Ishikawa (cell line): ENCODE data around the gene CA10.

ENCODE experiments used
- CEBPB ChIP-seq: IDR thresholded peaks from 2 replicates; pipeline ENCODE4 v1.6.1; 2012
- CREB1 ChIP-seq: IDR thresholded peaks from 2 replicates; pipeline ENCODE4 v1.6.1; 2012; ENCODE audit warnings: low read depth
- EGR1 ChIP-seq: IDR thresholded peaks from 2 replicates; pipeline ENCODE4 v1.6.1; 2012
- EP300 ChIP-seq: IDR thresholded peaks from 2 replicates; pipeline ENCODE4 v1.6.1; 2012; ENCODE audit warnings: borderline replicate concordance
- FOXM1 ChIP-seq: IDR thresholded peaks from 2 replicates; pipeline ENCODE4 v1.6.1; 2012; ENCODE audit warnings: low read depth, borderline replicate concordance
- MAX ChIP-seq: IDR thresholded peaks from 2 replicates; pipeline ENCODE4 v1.6.1; 2012
- NFIC ChIP-seq: IDR thresholded peaks from 2 replicates; pipeline ENCODE4 v1.6.1; 2012
- RAD21 ChIP-seq: IDR thresholded peaks from 2 replicates; pipeline ENCODE4 v1.6.1; 2012; ENCODE audit warnings: low read depth
- REST ChIP-seq: IDR thresholded peaks from 2 replicates; pipeline ENCODE4 v1.6.1; 2012; ENCODE audit warnings: low read depth, mild to moderate bottlenecking
- TAF1 ChIP-seq: IDR thresholded peaks from 2 replicates; pipeline ENCODE4 v1.6.1; 2012; ENCODE audit warnings: low read depth, mild to moderate bottlenecking
- TCF12 ChIP-seq: IDR thresholded peaks from 2 replicates; pipeline ENCODE4 v1.6.1; 2012; ENCODE audit warnings: low read depth
- TEAD4 ChIP-seq: IDR thresholded peaks from 2 replicates; pipeline ENCODE4 v1.6.1; 2012
- USF1 ChIP-seq: IDR thresholded peaks from 2 replicates; pipeline ENCODE4 v1.6.1; 2012
- YY1 ChIP-seq: IDR thresholded peaks from 2 replicates; pipeline ENCODE4 v1.6.1; 2012; ENCODE audit warnings: low read depth
- ZBTB7A ChIP-seq: IDR thresholded peaks from 2 replicates; pipeline ENCODE4 v1.6.1; 2012; ENCODE audit warnings: low read depth

Gene CA10

GRCh38 chr17:51674579-51675255 is 483.8 kb downstream of the CA10 start:
- TF ChIP-seq RAD21 (no peak), YY1 (no peak), EP300 (no peak), CREB1 (no peak), TEAD4 (no peak), TCF12 (no peak), USF1 (no peak), NFIC (no peak)

DNA sequence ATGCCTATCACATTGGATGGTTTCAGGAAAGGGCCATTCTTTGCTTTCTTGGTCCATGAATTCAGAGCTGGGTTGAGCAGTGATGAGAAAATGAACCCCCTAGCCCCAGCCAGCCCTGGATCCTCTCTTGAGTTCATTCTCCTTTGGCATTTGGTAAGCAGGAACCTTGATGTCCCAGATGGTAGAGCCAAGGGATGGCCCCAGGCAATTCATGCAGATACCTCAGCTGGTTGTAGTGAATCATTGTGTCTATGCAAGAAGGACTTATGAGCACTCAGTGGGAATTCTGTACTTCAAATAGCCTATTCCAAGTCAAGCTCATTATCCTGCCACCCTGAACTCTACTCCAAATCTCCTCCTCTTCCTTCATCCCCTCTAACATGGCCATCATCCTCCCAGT is 485.4 kb downstream of the CA10 start:
- TF ChIP-seq TEAD4 (no peak), FOXM1 (no peak), CEBPB (no peak), RAD21 (no peak), TAF1 (no peak)

GRCh38 chr17:51672065-51672464 is 486.4 kb downstream of the CA10 start:
- no peak for TF ChIP-seq TCF12
- no peak for TF ChIP-seq CEBPB
- no peak for TF ChIP-seq CREB1

- TF ChIP-seq TEAD4 = no peak
- TF ChIP-seq FOXM1 = no peak
- TF ChIP-seq YY1 = no peak
- TF ChIP-seq CREB1 = no peak
- no peak for TF ChIP-seq TCF12
- TF ChIP-seq CEBPB = no peak
- no peak for TF ChIP-seq USF1
- TF ChIP-seq EP300 = no peak
- no peak for TF ChIP-seq NFIC
Observed at GRCh38 chr17:51670899-51671298, 487.6 kb downstream of the CA10 start.

DNA sequence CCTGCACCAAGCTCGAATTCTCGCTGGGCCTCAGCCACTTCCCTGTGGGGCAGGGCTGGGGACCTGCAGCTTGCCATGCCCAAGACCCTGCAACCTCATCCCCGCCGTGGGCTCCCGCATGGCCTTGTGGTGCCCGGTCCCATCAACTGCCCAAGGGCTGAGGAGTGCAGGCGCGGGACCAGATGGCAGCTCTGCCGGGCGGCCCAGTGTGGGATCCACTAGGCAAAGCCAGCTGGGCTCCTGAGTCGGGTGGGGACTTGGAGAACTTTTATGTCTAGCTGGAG is 489.6 kb downstream of the CA10 start:
- no peak for TF ChIP-seq CREB1
- no peak for TF ChIP-seq NFIC
- TF ChIP-seq YY1 = no peak
- TF ChIP-seq RAD21 = no peak
- no peak for TF ChIP-seq FOXM1
- TF ChIP-seq TEAD4 = no peak
- no peak for TF ChIP-seq MAX
- no peak for TF ChIP-seq REST
- no peak for TF ChIP-seq ZBTB7A
- TF ChIP-seq EGR1 = no peak
- no peak for TF ChIP-seq USF1
- no peak for TF ChIP-seq CEBPB

GRCh38 chr17:51668155-51668962 is 490.2 kb downstream of the CA10 start:
- TF ChIP-seq EGR1 (no peak), USF1 (no peak), RAD21 (no peak), REST (no peak), MAX (no peak), TEAD4 (no peak), TCF12 (no peak), CEBPB (no peak), FOXM1 (no peak), TAF1 (no peak), ZBTB7A (no peak), CREB1 (no peak), EP300 (no peak), YY1 (no peak), NFIC (no peak)
